GM12874 (cell line): Measurements from ENCODE around the gene USP17L20.
"Not testable (repeated sequence)": the region's sequence is repeated elsewhere in the genome, so short reads cannot be mapped to it uniquely, and the experiment has no call there.

Experiments used
- CTCF ChIP-seq: IDR thresholded peaks from 2 replicates; pipeline ENCODE4 v1.5.1; 2011; ENCODE audit warnings: low read depth, mild to moderate bottlenecking, control low read depth, low read length, moderate library complexity; ENCODE audit not compliant: insufficient read depth

Gene USP17L20

GRCh38 chr4:9257824-9258223, at the start of gene USP17L20:
Gene USP17L20, plus strand, starts transcription at chr4:9258124. Its CDS starts 0 bp downstream, at chr4:9258124.
- TF ChIP-seq CTCF: not testable (repeated sequence)

- not testable (repeated sequence) for TF ChIP-seq CTCF
These were observed 47.6 kb upstream of the USP17L20 start, which contains the start of gene USP17L10 for GRCh38 chr4:9210357-9210756. Gene USP17L10, plus strand, starts transcription at chr4:9210657. Its CDS starts 0 bp downstream, at chr4:9210657.

- not testable (repeated sequence) for TF ChIP-seq CTCF
These were observed 42.8 kb upstream of the USP17L20 start, which contains the start of gene USP17L11 for GRCh38 chr4:9215105-9215504. Gene USP17L11, plus strand, starts transcription at chr4:9215405. Its CDS starts 0 bp downstream, at chr4:9215405.

GRCh38 chr4:9219852-9220251, 38.1 kb upstream of the USP17L20 start, which contains the start of gene USP17L12:
Gene USP17L12, plus strand, starts transcription at chr4:9220152. Its CDS starts 0 bp downstream, at chr4:9220152.
- TF ChIP-seq CTCF: not testable (repeated sequence)

GRCh38 chr4:9224596-9224995, 33.3 kb upstream of the USP17L20 start, which contains the start of gene USP17L13:
Gene USP17L13, plus strand, starts transcription at chr4:9224896. Its CDS starts 0 bp downstream, at chr4:9224896.
- TF ChIP-seq CTCF: not testable (repeated sequence)

GRCh38 chr4:9234085-9234484, 23.8 kb upstream of the USP17L20 start, which contains the start of gene USP17L15:
Gene USP17L15, plus strand, starts transcription at chr4:9234385. Its CDS starts 0 bp downstream, at chr4:9234385.
- TF ChIP-seq CTCF: not testable (repeated sequence)

GRCh38 chr4:9243579-9243978, 14.3 kb upstream of the USP17L20 start, which contains the start of gene USP17L17:
Gene USP17L17, plus strand, starts transcription at chr4:9243879. Its CDS starts 0 bp downstream, at chr4:9243879.
- not testable (repeated sequence) for TF ChIP-seq CTCF
